Measurements from ENCODE around the gene SYVN1.

DNA sequence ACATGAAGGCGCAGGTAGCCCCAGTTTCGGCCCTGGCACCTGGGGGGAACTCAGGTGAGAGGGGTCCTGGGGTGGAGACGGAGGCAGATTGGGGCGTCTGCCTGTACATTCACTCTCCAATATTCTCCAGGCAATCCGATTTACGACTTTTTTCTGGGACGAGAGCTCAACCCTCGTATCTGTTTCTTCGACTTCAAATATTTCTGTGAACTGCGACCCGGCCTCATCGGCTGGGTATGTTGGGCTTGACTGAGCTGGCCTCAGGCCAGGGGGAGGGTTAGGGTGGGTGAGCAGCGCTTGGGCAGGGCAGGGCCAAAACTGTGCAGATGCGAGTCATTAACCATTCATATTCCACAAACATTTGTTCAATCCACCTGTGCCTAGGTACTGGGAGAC, 21.0 kb downstream of the SYVN1 start:
- TF ChIP-seq POLR2A (IDR thresholded peaks at IDR 0.05; ENCODE audit: low read length) (no peak), GATA1 (IDR thresholded peaks at IDR 0.05; ENCODE audit: low read depth, low read length) (no peak)

Measured in erythroblast (primary cell).